ENCODE measurements around the gene AATK.

The AATK gene

GRCh38 chr17:81198826-81199481, 32.9 kb upstream of the AATK start:
- no peaks in the 10 kb centered on the region for H3K27me3 ChIP-seq (ENCODE audit: control insufficient read depth, low read length)
- no peaks in the 10 kb centered on the region for H3K36me3 ChIP-seq (ENCODE audit: control insufficient read depth, low read length)
- no peak overlapping the region for H3K4me2 ChIP-seq (ENCODE audit: low read length)

DNA sequence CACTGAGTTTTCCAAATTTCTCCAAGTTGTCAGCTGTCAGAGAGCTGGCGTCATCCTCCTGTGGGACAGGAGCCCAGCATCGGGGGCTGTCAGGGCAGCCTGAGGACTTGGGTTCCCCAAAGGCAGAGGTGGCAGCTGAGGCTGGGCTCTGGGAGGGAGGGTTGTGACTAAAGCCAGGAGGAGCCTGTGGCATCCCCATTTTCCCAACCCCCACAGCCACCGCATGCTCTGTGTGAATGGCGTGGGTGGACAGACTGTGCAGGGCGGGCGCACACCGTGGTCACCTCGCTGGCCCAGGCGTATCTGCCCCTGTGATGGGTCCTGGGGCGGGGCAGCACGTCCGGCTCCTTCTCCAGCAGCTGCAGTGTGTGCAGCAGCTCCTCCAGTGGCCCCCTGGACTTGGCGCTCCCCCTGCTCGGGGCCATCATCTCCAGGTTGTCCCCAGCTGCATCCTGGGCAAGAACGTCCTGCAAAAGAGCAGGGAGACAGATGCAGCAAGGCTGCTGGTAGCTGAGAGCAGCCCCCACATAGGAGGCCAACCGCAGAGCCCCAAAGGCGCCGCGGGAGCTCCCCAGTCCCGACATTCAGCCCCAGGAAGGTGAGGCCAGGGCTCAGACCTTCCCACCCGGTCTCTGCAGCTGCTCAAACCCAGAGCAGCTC, 31.9 kb upstream of the AATK start:
- Histone ChIP-seq H4K20me1 (ENCODE audit: control insufficient read depth, insufficient read depth, low read depth, low read length) (no peaks in the 10 kb centered on the region), H3K4me3 (ENCODE audit: low read length) (no peak overlapping the region), H3K36me3 (ENCODE audit: control insufficient read depth, low read length) (no peaks in the 10 kb centered on the region), H3K4me2 (ENCODE audit: low read length) (no peak overlapping the region), H3K9me3 (ENCODE audit: control insufficient read depth, insufficient read depth, low read length) (no peaks in the 10 kb centered on the region), H3K27ac (ENCODE audit: low read depth, low read length) (no peak overlapping the region), H3K9me2 (replicated peaks; ENCODE audit: control insufficient read depth, low read length) (no peaks in the 10 kb centered on the region), H3K27me3 (ENCODE audit: control insufficient read depth, low read length) (no peaks in the 10 kb centered on the region), H3F3A (ENCODE audit: control insufficient read depth, insufficient read depth) (no peaks in the 10 kb centered on the region), H3K79me2 (ENCODE audit: control insufficient read depth, low read length) (no peaks in the 10 kb centered on the region), H3K4me1 (ENCODE audit: control insufficient read depth, low read length) (peaks cover 6% of the 10 kb centered on the region)
- TF ChIP-seq CTCF (IDR thresholded peaks at IDR 0.05; ENCODE audit: low read depth, low read length, poor library complexity, severe bottlenecking) (no peak), EZH2phosphoT487 (IDR thresholded peaks at IDR 0.05; ENCODE audit: borderline replicate concordance, low read length) (no peak)

More at GRCh38 chr17:81198826-81199481, 32.9 kb upstream of the AATK start:
- Histone ChIP-seq H3K9me3 (ENCODE audit: control insufficient read depth, insufficient read depth, low read length) (no peaks in the 10 kb centered on the region), H3K79me2 (ENCODE audit: control insufficient read depth, low read length) (no peaks in the 10 kb centered on the region), H3K4me1 (ENCODE audit: control insufficient read depth, low read length) (peaks cover 6% of the 10 kb centered on the region), H3K27ac (ENCODE audit: low read depth, low read length) (no peak overlapping the region), H4K20me1 (ENCODE audit: control insufficient read depth, insufficient read depth, low read depth, low read length) (no peaks in the 10 kb centered on the region), H3F3A (ENCODE audit: control insufficient read depth, insufficient read depth) (no peaks in the 10 kb centered on the region), H3K9me2 (replicated peaks; ENCODE audit: control insufficient read depth, low read length) (no peaks in the 10 kb centered on the region), H3K4me3 (ENCODE audit: low read length) (no peak overlapping the region)
- TF ChIP-seq CTCF (IDR thresholded peaks at IDR 0.05; ENCODE audit: low read depth, low read length, poor library complexity, severe bottlenecking) (no peak), EZH2phosphoT487 (IDR thresholded peaks at IDR 0.05; ENCODE audit: borderline replicate concordance, low read length) (no peak)

- Histone ChIP-seq H3K4me1 (ENCODE audit: control insufficient read depth, low read length) (peaks cover 6% of the 10 kb centered on the region), H3K4me3 (ENCODE audit: low read length) (no peak overlapping the region), H3F3A (ENCODE audit: control insufficient read depth, insufficient read depth) (no peaks in the 10 kb centered on the region), H3K36me3 (ENCODE audit: control insufficient read depth, low read length) (no peaks in the 10 kb centered on the region), H3K27ac (ENCODE audit: low read depth, low read length) (no peak overlapping the region), H3K4me2 (ENCODE audit: low read length) (no peak overlapping the region), H4K20me1 (ENCODE audit: control insufficient read depth, insufficient read depth, low read depth, low read length) (no peaks in the 10 kb centered on the region), H3K9me2 (replicated peaks; ENCODE audit: control insufficient read depth, low read length) (no peaks in the 10 kb centered on the region), H3K27me3 (ENCODE audit: control insufficient read depth, low read length) (no peaks in the 10 kb centered on the region), H3K9me3 (ENCODE audit: control insufficient read depth, insufficient read depth, low read length) (no peaks in the 10 kb centered on the region), H3K79me2 (ENCODE audit: control insufficient read depth, low read length) (no peaks in the 10 kb centered on the region)
- TF ChIP-seq EZH2phosphoT487 (IDR thresholded peaks at IDR 0.05; ENCODE audit: borderline replicate concordance, low read length) (no peak), CTCF (IDR thresholded peaks at IDR 0.05; ENCODE audit: low read depth, low read length, poor library complexity, severe bottlenecking) (no peak)
Observed at GRCh38 chr17:81197409-81197795, 31.4 kb upstream of the AATK start.
